ENCODE results near the gene MED1.

GRCh38 chr17:39487946-39488345, 36.9 kb upstream of the MED1 start:
- TF ChIP-seq CTCF (conservative IDR thresholded peaks at IDR 0.05) (no peak), EZH2 (IDR thresholded peaks at IDR 0.05; ENCODE audit: low read depth) (no peak)
